Gastroesophageal sphincter (tissue), 4 donors: ENCODE data around the gene GSK3A. TPM values are rescaled to one million over a fixed set of nuclear protein-coding genes. Genes with fewer than 3 reads are reported as not detected.

Experiments used
- ATAC-seq: fragments of 150-250 bp; one replicate; pipeline ENCODE4 v1.9.1; 2016; ENCODE audit warnings: mild to moderate bottlenecking, moderate library complexity
- H3K27ac ChIP-seq, 4 donors: fragments of 200-600 bp; sonication (generic) in 3 of 4; 1 replicate in 3 of 4; 2 replicates in 1 of 4; pipeline ENCODE4 v1.5.1; 2016 to 2019
- H3K27me3 ChIP-seq: fragments of 200-600 bp; sonication (generic); one replicate; pipeline ENCODE4 v1.5.1; 2019
- H3K36me3 ChIP-seq, 2 donors: fragments of 200-600 bp; sonication (generic); one replicate each; pipeline ENCODE4 v1.5.1; 2019; ENCODE audit warnings: control low read depth in 1 of 2
- H3K4me1 ChIP-seq, 3 donors: fragments of 200-600 bp; sonication (generic); 1 replicate in 2 of 3; 2 replicates in 1 of 3; pipeline ENCODE4 v1.5.1; 2016 to 2019; ENCODE audit warnings: control low read depth in 2 of 3
- H3K4me3 ChIP-seq, 2 donors: fragments of 200-600 bp; sonication (generic); one replicate each; pipeline ENCODE4 v1.5.1; 2019; ENCODE audit warnings: mild to moderate bottlenecking in 1 of 2, moderate library complexity in 1 of 2
- H3K9me3 ChIP-seq, 3 donors: fragments of 200-600 bp; sonication (generic); one replicate each; pipeline ENCODE4 v1.5.1; 2017 to 2019; ENCODE audit warnings: control low read depth in 2 of 3
- EP300 ChIP-seq: sonication (generic); formaldehyde crosslinking; IDR thresholded peaks from one replicate; pipeline ENCODE4 v1.6.1; 2017; ENCODE audit warnings: antibody characterized with exemption, mild to moderate bottlenecking
- POLR2A ChIP-seq, 2 donors: fragments of 450-650 bp; IDR thresholded peaks; one replicate each; pipeline ENCODE4 v1.6.1; 2017; ENCODE audit warnings: antibody characterized with exemption in 2 of 2, mild to moderate bottlenecking in 2 of 2, moderate library complexity in 1 of 2
- POLR2AphosphoS5 ChIP-seq: sonication (generic); formaldehyde crosslinking; IDR thresholded peaks from one replicate; pipeline ENCODE4 v1.6.1; 2017; ENCODE audit warnings: antibody characterized with exemption
- WGBS, 2 donors: methylation state at CpG; one replicate each; pipeline ENCODE4 v1.1.5; 2018; ENCODE audit warnings: low coverage in 1 of 2; 5-methylcytosine and 5-hydroxymethylcytosine counted together
- total RNA-seq, 4 donors: library from RNA; depleted of rRNA; stranded (reverse); fragments of >200 nt; gene quantifications; one replicate each; pipeline ENCODE4 v1.1.0, GENCODE V29; 2016
- TF ChIP-seq, protein P1 (sequence below), 4 experiments: fragments of 200-600 bp in 2 of 4; fragments of 450-650 bp in 2 of 4; sonication (generic) in 1 of 4; IDR thresholded peaks; one replicate each; pipeline ENCODE4 v1.5.1; 2017 to 2019; ENCODE audit warnings: antibody characterized with exemption in 4 of 4, mild to moderate bottlenecking in 2 of 4, moderate library complexity in 2 of 4

Gene GSK3A
- total RNA-seq, 4 donors from 2014 or later: 30.8 to 51.0 (median 35.1) TPM

DNA sequence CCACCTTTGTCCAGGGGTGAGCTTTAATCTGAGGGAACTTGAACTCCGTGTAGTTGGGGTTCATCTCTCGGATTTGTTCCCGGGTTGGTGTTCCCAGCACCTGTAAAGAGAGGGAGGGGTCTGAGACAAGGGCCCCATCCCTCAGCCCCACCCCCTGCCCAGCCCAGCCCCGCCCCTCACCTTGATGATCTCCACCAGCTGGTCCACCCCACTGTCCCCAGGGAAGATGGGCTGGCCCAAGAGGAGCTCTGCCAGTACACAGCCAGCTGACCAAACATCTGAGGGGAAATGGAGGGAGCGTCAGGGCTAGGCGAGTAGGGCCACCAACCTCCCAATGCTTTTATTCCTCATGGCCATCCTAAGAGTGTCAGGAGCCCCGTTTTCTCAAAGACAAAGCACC is 9.3 kb downstream of the GSK3A start:
- Histone ChIP-seq H3K4me3 (no peak overlapping the region), H3K27me3 (no peaks in the 10 kb centered on the region), H3K9me3 (no peaks in the 10 kb centered on the region), H3K4me1 (peaks cover 0 to 24% (median 3%) of the 10 kb centered on the region in 3 donors), H3K27ac (no peak overlapping the region), H3K36me3 (peaks cover 0 to 100% of the 10 kb centered on the region in 2 donors)
- WGBS, 2 donors: 80% methylated on average over 1 of the region's 7 CpGs; no CpG with 5 or more reads in 1 of the 2 donors
- no peak for TF ChIP-seq POLR2A (IDR thresholded peaks at IDR 0.05)
- TF ChIP-seq POLR2AphosphoS5: no peak
- TF ChIP-seq, protein P1, sequence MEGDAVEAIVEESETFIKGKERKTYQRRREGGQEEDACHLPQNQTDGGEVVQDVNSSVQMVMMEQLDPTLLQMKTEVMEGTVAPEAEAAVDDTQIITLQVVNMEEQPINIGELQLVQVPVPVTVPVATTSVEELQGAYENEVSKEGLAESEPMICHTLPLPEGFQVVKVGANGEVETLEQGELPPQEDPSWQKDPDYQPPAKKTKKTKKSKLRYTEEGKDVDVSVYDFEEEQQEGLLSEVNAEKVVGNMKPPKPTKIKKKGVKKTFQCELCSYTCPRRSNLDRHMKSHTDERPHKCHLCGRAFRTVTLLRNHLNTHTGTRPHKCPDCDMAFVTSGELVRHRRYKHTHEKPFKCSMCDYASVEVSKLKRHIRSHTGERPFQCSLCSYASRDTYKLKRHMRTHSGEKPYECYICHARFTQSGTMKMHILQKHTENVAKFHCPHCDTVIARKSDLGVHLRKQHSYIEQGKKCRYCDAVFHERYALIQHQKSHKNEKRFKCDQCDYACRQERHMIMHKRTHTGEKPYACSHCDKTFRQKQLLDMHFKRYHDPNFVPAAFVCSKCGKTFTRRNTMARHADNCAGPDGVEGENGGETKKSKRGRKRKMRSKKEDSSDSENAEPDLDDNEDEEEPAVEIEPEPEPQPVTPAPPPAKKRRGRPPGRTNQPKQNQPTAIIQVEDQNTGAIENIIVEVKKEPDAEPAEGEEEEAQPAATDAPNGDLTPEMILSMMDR (IDR thresholded peaks at IDR 0.05): no peak
- no peak for TF ChIP-seq EP300
- ATAC-seq: no peak

DNA sequence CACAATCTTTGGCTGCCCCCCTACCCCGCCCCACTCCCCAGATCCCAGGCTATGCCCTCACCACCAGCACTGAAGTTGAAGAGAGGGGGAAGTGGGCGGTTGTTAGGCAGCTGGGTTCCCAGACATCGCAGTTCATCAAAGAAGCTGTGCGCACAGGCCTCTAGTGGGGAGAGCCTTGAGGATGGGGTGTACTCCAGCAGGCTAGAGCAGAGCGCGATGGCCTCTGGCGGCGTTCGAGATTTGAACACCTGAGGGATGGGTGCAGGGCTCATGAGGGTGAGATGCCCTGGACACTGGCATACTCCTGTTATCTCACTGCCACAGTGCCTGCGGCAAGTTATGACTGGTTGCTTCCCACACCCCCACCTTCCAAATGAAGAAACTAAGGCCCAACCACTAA is 10.0 kb downstream of the GSK3A start:
- TF ChIP-seq, protein P1 (IDR thresholded peaks at IDR 0.05): no peak
- TF ChIP-seq POLR2AphosphoS5: no peak
- no peak for TF ChIP-seq EP300
- TF ChIP-seq POLR2A (IDR thresholded peaks at IDR 0.05): no peak
- no peak overlapping the region for H3K4me3 ChIP-seq
- H3K9me3 ChIP-seq: no peaks in the 10 kb centered on the region
- no peak overlapping the region for H3K27ac ChIP-seq
- no peak for ATAC-seq
- 86 to 100% methylated on average over 1 of the region's 10 CpGs for WGBS, 2 donors
- peaks cover 0 to 100% of the 10 kb centered on the region in 2 donors for H3K36me3 ChIP-seq
- no peaks in the 10 kb centered on the region for H3K27me3 ChIP-seq
- H3K4me1 ChIP-seq: peaks cover 0 to 24% (median 3%) of the 10 kb centered on the region in 3 donors

DNA sequence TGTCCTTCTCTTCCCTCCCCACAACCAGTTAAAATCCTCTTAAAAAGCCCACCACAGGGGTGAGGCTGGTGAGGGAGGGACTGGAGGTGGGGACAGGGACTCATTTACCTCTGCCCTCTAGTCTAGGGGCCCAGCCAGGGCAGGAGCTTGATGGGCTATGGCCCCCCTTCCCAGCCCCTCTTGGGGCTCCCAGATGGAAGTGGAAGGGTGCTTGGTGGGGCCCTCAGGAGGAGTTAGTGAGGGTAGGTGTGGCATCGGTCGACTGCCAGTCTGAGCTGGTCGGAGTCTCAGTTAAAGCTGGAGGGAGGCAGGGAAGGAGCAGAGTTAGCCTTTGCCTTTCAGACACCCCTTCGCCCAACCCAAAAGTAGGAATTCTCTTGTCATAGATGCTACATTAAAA is 11.8 kb downstream of the GSK3A start:
- TF ChIP-seq, protein P1 (IDR thresholded peaks at IDR 0.05): no peak
- TF ChIP-seq POLR2A (IDR thresholded peaks at IDR 0.05) (no peak), POLR2AphosphoS5 (no peak), EP300 (no peak)
- 72% methylated on average over 3 of the region's 4 CpGs; no CpG with 5 or more reads in 1 of the 2 donors for WGBS, 2 donors

DNA sequence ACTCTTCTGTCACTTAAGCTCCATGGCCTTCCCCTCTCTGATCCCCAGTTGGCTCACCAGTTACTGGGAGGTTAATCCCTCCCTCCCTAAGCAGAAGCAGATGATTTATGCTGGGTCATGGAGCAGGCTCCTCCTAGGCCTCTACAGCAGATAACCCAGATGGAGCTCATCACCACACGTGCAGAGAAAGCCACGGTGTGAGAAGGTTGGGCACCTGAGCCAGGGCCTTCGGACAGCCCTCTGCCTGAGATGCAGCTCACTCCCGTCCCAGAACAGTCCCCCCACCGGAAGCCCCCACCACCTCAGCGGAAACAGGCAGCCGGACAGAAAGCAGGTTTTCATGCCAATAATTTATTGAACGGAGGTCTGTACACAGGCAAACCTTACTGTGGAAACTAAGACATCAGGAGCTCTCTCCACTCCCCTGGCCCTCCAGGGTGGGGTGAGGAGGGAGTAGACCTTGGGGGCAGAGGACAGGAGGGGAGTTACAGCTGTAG is 12.5 kb downstream of the GSK3A start:
- H3K4me3 ChIP-seq: no peak overlapping the region
- ATAC-seq: no peak
- no peaks in the 10 kb centered on the region for H3K9me3 ChIP-seq
- H3K36me3 ChIP-seq: peaks cover 0 to 100% of the 10 kb centered on the region in 2 donors
- H3K4me1 ChIP-seq: peaks cover 0 to 19% (median 3%) of the 10 kb centered on the region in 3 donors
- WGBS, 2 donors: 20% methylated on average over 2 of the region's 8 CpGs; no CpG with 5 or more reads in 1 of the 2 donors
- no peak for TF ChIP-seq POLR2A (IDR thresholded peaks at IDR 0.05)
- TF ChIP-seq, protein P1 (IDR thresholded peaks at IDR 0.05): no peak
- TF ChIP-seq EP300: no peak
- TF ChIP-seq POLR2AphosphoS5: no peak
- H3K27me3 ChIP-seq: no peaks in the 10 kb centered on the region
- H3K27ac ChIP-seq: peak overlapping the region in 2 of 4 donors; percentile 14 to 20

More for the DNA sequence above, 11.8 kb downstream of the GSK3A start:
- ATAC-seq: no peak
- no peaks in the 10 kb centered on the region for H3K27me3 ChIP-seq
- peaks cover 0 to 19% (median 3%) of the 10 kb centered on the region in 3 donors for H3K4me1 ChIP-seq
- H3K9me3 ChIP-seq: no peaks in the 10 kb centered on the region
- H3K27ac ChIP-seq: peak overlapping the region in 2 of 4 donors; percentile 14 to 20
- peaks cover 0 to 100% of the 10 kb centered on the region in 2 donors for H3K36me3 ChIP-seq
- H3K4me3 ChIP-seq: no peak overlapping the region

DNA sequence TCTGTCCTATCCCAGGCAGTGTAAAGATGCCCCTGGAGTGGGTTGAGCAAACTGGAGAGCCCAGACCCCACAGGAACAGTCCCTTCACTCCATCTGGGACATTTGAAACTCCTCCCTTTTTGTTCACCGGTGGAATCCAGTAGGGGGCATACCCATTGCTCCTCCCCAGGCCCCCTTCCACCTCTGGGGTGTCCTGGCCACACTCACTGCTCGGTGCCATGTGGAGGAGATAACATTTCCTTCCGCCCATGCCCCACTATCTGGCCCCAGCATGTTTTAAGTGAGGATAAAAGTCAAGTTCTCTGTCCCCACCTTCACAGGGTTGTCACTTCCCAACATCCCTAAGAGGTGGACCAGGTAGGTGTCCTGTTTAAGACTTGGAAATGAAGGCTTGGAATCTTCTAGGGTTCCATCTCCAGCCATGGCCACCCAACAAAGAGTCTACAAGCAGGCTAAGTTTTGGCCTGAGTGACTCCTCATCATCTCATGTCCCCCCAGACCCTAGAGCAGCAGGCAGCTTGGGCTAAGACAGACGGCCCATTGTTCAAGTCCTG is 13.0 kb downstream of the GSK3A start:
- ATAC-seq: no peak
- 48 to 69% methylated on average over 2 of the region's 4 CpGs for WGBS, 2 donors
- Histone ChIP-seq H3K36me3 (peaks cover 0 to 100% of the 10 kb centered on the region in 2 donors), H3K9me3 (no peaks in the 10 kb centered on the region), H3K4me1 (peaks cover 0 to 19% (median 3%) of the 10 kb centered on the region in 3 donors), H3K27ac (peak overlapping the region in 1 of 4 donors; percentile 14), H3K27me3 (no peaks in the 10 kb centered on the region), H3K4me3 (no peak overlapping the region)
- TF ChIP-seq, protein P1 (IDR thresholded peaks at IDR 0.05): no peak
- TF ChIP-seq POLR2A (IDR thresholded peaks at IDR 0.05) (no peak), EP300 (no peak), POLR2AphosphoS5 (no peak)
